Liver (tissue), 9 donors: ENCODE results near the gene CNIH3. TPM values are rescaled to one million over a fixed set of nuclear protein-coding genes. Genes with fewer than 3 reads are reported as not detected.

Experiments
- DNase-seq: peaks from one replicate; pipeline ENCODE4 v3.0.0-alpha.2; 2017; ENCODE audit warnings: low spot score
- H3K27ac ChIP-seq, 2 donors: one replicate each; pipeline ENCODE4 v1.7.0; 2013; ENCODE audit warnings: inconsistent platforms in 2 of 2, low read length in 2 of 2, control low read depth in 1 of 2, low read depth in 1 of 2, mild to moderate bottlenecking in 1 of 2
- H3K27me3 ChIP-seq, 4 donors: one replicate each; pipeline versions ENCODE4 v1.6.1 to v1.7.0; 2013; ENCODE audit warnings: low read length in 3 of 4, inconsistent platforms in 1 of 4, mild to moderate bottlenecking in 1 of 4, moderate library complexity in 1 of 4; ENCODE audit not compliant: control insufficient read depth in 4 of 4, insufficient read depth in 4 of 4
- H3K36me3 ChIP-seq, 4 donors: one replicate each; pipeline versions ENCODE4 v1.6.1 to v1.7.0; 2013; ENCODE audit warnings: low read length in 3 of 4, mild to moderate bottlenecking in 3 of 4, low read depth in 1 of 4, moderate library complexity in 1 of 4; ENCODE audit not compliant: control insufficient read depth in 4 of 4, insufficient read depth in 3 of 4
- H3K4me1 ChIP-seq, 4 donors: one replicate each; pipeline versions ENCODE4 v1.6.1 to v1.7.0; 2013; ENCODE audit warnings: low read length in 3 of 4, mild to moderate bottlenecking in 3 of 4, moderate library complexity in 1 of 4; ENCODE audit not compliant: control insufficient read depth in 4 of 4, insufficient read depth in 4 of 4
- H3K4me3 ChIP-seq, 3 donors: one replicate each; pipeline versions ENCODE4 v1.6.1 to v1.7.0; 2013; ENCODE audit warnings: low read length in 3 of 3, control low read depth in 1 of 3, low read depth in 1 of 3, mild to moderate bottlenecking in 1 of 3
- H3K9ac ChIP-seq, 2 donors: one replicate each; pipeline ENCODE4 v1.7.0; 2013; ENCODE audit warnings: low read length in 2 of 2, mild to moderate bottlenecking in 2 of 2, moderate library complexity in 2 of 2, control low read depth in 1 of 2, low read depth in 1 of 2
- H3K9me3 ChIP-seq, 4 donors: one replicate each; pipeline versions ENCODE4 v1.6.1 to v1.7.0; 2013; ENCODE audit warnings: low read length in 3 of 4; ENCODE audit not compliant: control insufficient read depth in 4 of 4
- EGR1 ChIP-seq, 2 donors: IDR thresholded peaks; 2 replicates each; pipeline ENCODE4 v1.6.1; 2016 to 2018; ENCODE audit warnings: antibody characterized with exemption in 2 of 2, low read depth in 2 of 2
- FOXA1 ChIP-seq: IDR thresholded peaks from 2 replicates; pipeline ENCODE4 v1.6.1; 2016; ENCODE audit warnings: antibody characterized with exemption
- FOXA2 ChIP-seq: IDR thresholded peaks from 2 replicates; pipeline ENCODE4 v1.6.1; 2016; ENCODE audit warnings: antibody characterized with exemption
- GABPA ChIP-seq, 2 donors: IDR thresholded peaks in 1 of 2; conservative IDR thresholded peaks in 1 of 2; 2 replicates each; pipeline ENCODE4 v1.6.1; 2016; ENCODE audit warnings: antibody characterized with exemption in 2 of 2, mild to moderate bottlenecking in 1 of 2, moderate library complexity in 1 of 2
- HNF4A ChIP-seq, 2 donors: conservative IDR thresholded peaks; 2 replicates each; pipeline ENCODE4 v1.6.1; 2016; ENCODE audit warnings: antibody characterized with exemption in 2 of 2, mild to moderate bottlenecking in 2 of 2
- HNF4G ChIP-seq: IDR thresholded peaks from 2 replicates; pipeline ENCODE4 v1.6.1; 2016; ENCODE audit warnings: antibody characterized with exemption
- JUND ChIP-seq, 2 donors: IDR thresholded peaks; 2 replicates each; pipeline ENCODE4 v1.6.1; 2016; ENCODE audit warnings: antibody characterized with exemption in 2 of 2
- NR2F2 ChIP-seq: IDR thresholded peaks from 2 replicates; pipeline ENCODE4 v1.6.1; 2016; ENCODE audit warnings: antibody characterized with exemption
- RAD21 ChIP-seq, 2 donors: IDR thresholded peaks; 2 replicates each; pipeline ENCODE4 v1.6.1; 2016; ENCODE audit warnings: antibody characterized with exemption in 2 of 2, mild to moderate bottlenecking in 2 of 2
- RXRA ChIP-seq, 2 donors: IDR thresholded peaks; 2 replicates each; pipeline ENCODE4 v1.6.1; 2017 to 2018; ENCODE audit warnings: antibody characterized with exemption in 2 of 2, mild to moderate bottlenecking in 1 of 2
- SP1 ChIP-seq: IDR thresholded peaks from 2 replicates; pipeline ENCODE4 v1.6.1; 2018; ENCODE audit warnings: antibody characterized with exemption, mild to moderate bottlenecking
- TAF1 ChIP-seq: conservative IDR thresholded peaks from 2 replicates; pipeline ENCODE4 v1.6.1; 2016; ENCODE audit warnings: antibody characterized with exemption, mild to moderate bottlenecking
- YY1 ChIP-seq: IDR thresholded peaks from 2 replicates; pipeline ENCODE4 v1.6.1; 2016; ENCODE audit warnings: antibody characterized with exemption, mild to moderate bottlenecking
- WGBS: extraction: QIAGEN DNeasy Blood & Tissue Kit; methylation state at CpG from one replicate; pipeline ENCODE4 v1.1.7; 2013; 5-methylcytosine and 5-hydroxymethylcytosine counted together
- polyA plus RNA-seq, 2 donors: library from polyadenylated mRNA; stranded (reverse) in 1 of 2; unstranded in 1 of 2; fragments of 200-250 nt in 1 of 2; fragments of >200 nt in 1 of 2; fragmentation: Nextera tagmentation in 1 of 2; extraction: Ambion mirVana in 1 of 2; gene quantifications; one replicate each; pipeline versions ENCODE4 v1.2.1 to v1.2.3, GENCODE V29; 2013 to 2015
- total RNA-seq, 2 donors: library from RNA; depleted of rRNA; stranded (reverse); fragments of >200 nt; gene quantifications; one replicate each; pipeline ENCODE4 v1.2.3, GENCODE V29; 2014
- TF ChIP-seq, protein P1 (sequence below): IDR thresholded peaks from 2 replicates; pipeline ENCODE4 v1.6.1; 2016; ENCODE audit warnings: antibody characterized with exemption, mild to moderate bottlenecking
- TF ChIP-seq, protein P2 (sequence below): IDR thresholded peaks from 2 replicates; pipeline ENCODE4 v1.6.1; 2016; ENCODE audit warnings: antibody characterized with exemption
- TF ChIP-seq, protein P3 (sequence below): IDR thresholded peaks from 2 replicates; pipeline ENCODE4 v1.6.1; 2016; ENCODE audit warnings: antibody characterized with exemption
- TF ChIP-seq, protein P4 (sequence below): fragments of 150-350 bp; IDR thresholded peaks from 2 replicates; pipeline ENCODE4 v1.5.1; 2017; ENCODE audit warnings: improper control_type of control experiment, low read depth, low read length; ENCODE audit not compliant: missing input control
- TF ChIP-seq, protein P5 (sequence below): IDR thresholded peaks from 2 replicates; pipeline ENCODE4 v1.6.1; 2016; ENCODE audit warnings: antibody characterized with exemption
- donor health status: healthy.
- donor health status: healthy.
- donor health status: healthy.
- donor health status: healthy.
- donor health status: healthy.

CNIH3 gene
- total and polyA plus RNA-seq, 4 donors, result 0.39 to 1.0 (median 0.93) TPM

DNA sequence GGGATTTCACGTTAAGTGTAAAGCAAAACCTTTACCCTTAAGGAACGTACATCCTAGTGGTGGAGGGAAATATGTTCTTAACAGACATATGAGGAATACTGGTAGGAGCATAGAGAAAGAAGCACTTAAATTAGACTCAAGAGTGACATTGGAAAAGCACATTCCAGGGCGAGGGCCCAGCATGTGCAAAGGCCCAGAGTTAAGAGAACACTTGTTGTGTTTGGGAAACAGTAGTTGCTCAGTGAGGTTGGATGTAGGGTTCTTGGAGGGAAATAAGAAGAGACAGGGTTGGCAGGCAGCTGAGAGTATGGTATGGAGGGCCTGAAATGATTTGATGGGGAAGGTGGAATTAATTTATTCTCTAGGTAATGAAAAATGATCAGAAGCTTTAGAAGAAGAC lies 115.5 kb downstream of the CNIH3 start:
- no peak for DNase-seq
- H3K9ac ChIP-seq, result no peak overlapping the region
- TF ChIP-seq HNF4A (conservative IDR thresholded peaks at IDR 0.05), result no peak
- no peak for TF ChIP-seq YY1
- no peak for TF ChIP-seq SP1
- TF ChIP-seq, protein P1, sequence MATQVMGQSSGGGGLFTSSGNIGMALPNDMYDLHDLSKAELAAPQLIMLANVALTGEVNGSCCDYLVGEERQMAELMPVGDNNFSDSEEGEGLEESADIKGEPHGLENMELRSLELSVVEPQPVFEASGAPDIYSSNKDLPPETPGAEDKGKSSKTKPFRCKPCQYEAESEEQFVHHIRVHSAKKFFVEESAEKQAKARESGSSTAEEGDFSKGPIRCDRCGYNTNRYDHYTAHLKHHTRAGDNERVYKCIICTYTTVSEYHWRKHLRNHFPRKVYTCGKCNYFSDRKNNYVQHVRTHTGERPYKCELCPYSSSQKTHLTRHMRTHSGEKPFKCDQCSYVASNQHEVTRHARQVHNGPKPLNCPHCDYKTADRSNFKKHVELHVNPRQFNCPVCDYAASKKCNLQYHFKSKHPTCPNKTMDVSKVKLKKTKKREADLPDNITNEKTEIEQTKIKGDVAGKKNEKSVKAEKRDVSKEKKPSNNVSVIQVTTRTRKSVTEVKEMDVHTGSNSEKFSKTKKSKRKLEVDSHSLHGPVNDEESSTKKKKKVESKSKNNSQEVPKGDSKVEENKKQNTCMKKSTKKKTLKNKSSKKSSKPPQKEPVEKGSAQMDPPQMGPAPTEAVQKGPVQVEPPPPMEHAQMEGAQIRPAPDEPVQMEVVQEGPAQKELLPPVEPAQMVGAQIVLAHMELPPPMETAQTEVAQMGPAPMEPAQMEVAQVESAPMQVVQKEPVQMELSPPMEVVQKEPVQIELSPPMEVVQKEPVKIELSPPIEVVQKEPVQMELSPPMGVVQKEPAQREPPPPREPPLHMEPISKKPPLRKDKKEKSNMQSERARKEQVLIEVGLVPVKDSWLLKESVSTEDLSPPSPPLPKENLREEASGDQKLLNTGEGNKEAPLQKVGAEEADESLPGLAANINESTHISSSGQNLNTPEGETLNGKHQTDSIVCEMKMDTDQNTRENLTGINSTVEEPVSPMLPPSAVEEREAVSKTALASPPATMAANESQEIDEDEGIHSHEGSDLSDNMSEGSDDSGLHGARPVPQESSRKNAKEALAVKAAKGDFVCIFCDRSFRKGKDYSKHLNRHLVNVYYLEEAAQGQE, result no peak
- TF ChIP-seq, protein P2, sequence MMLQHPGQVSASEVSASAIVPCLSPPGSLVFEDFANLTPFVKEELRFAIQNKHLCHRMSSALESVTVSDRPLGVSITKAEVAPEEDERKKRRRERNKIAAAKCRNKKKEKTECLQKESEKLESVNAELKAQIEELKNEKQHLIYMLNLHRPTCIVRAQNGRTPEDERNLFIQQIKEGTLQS, result no peak
- TF ChIP-seq JUND (IDR thresholded peaks at IDR 0.05), result no peak
- TF ChIP-seq, protein P3, sequence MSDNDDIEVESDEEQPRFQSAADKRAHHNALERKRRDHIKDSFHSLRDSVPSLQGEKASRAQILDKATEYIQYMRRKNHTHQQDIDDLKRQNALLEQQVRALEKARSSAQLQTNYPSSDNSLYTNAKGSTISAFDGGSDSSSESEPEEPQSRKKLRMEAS, result no peak
- TF ChIP-seq RAD21 (IDR thresholded peaks at IDR 0.05), result no peak
- TF ChIP-seq TAF1, result no peak
- TF ChIP-seq, protein P4, sequence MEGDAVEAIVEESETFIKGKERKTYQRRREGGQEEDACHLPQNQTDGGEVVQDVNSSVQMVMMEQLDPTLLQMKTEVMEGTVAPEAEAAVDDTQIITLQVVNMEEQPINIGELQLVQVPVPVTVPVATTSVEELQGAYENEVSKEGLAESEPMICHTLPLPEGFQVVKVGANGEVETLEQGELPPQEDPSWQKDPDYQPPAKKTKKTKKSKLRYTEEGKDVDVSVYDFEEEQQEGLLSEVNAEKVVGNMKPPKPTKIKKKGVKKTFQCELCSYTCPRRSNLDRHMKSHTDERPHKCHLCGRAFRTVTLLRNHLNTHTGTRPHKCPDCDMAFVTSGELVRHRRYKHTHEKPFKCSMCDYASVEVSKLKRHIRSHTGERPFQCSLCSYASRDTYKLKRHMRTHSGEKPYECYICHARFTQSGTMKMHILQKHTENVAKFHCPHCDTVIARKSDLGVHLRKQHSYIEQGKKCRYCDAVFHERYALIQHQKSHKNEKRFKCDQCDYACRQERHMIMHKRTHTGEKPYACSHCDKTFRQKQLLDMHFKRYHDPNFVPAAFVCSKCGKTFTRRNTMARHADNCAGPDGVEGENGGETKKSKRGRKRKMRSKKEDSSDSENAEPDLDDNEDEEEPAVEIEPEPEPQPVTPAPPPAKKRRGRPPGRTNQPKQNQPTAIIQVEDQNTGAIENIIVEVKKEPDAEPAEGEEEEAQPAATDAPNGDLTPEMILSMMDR, result no peak
- TF ChIP-seq RXRA (IDR thresholded peaks at IDR 0.05), result no peak
- TF ChIP-seq, protein P5, sequence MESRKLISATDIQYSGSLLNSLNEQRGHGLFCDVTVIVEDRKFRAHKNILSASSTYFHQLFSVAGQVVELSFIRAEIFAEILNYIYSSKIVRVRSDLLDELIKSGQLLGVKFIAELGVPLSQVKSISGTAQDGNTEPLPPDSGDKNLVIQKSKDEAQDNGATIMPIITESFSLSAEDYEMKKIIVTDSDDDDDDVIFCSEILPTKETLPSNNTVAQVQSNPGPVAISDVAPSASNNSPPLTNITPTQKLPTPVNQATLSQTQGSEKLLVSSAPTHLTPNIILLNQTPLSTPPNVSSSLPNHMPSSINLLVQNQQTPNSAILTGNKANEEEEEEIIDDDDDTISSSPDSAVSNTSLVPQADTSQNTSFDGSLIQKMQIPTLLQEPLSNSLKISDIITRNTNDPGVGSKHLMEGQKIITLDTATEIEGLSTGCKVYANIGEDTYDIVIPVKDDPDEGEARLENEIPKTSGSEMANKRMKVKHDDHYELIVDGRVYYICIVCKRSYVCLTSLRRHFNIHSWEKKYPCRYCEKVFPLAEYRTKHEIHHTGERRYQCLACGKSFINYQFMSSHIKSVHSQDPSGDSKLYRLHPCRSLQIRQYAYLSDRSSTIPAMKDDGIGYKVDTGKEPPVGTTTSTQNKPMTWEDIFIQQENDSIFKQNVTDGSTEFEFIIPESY, result no peak
- H3K4me1 ChIP-seq, result peaks cover 2 to 32% (median 11%) of the 10 kb centered on the region in 4 donors
- peak overlapping the region; percentile 69 to 80 for H3K27ac ChIP-seq
- H3K9me3 ChIP-seq, result no peaks in the 10 kb centered on the region
- no peaks in the 10 kb centered on the region for H3K36me3 ChIP-seq
- WGBS, result 61% methylated on average over 3 of the region's 3 CpGs
- H3K4me3 ChIP-seq, result no peak overlapping the region
- H3K27me3 ChIP-seq, result no peaks in the 10 kb centered on the region

DNA sequence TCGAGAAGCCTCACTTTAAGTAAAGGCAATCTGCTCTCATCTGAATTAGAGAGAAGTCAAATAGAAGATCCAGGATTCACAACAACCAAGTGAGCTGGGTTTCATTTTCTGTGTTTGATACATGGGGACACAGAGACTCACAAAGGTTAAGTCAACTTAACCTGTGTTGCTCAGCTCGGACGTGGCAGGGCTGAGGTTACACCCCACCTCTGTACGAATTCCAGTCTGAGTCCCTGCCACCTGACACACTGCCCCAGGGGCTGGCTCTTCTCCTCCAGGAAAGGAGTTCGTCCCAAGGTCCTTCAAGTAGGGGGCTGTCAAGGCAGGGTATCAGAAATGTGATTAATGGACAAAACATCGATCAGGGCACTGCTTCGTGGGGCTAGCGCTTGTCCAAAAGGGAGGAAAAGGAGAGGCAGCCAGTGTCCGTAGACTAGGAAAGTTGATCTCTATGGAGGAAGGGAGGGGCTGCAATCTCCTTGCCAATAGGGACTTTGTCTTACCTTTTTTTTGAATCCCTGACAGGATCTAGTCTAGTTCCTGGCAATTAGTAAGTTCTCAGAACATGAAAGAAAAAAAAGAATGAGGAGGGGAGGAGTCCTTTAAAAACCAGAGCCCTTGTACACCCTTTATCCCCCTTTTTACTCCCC lies 116.4 kb downstream of the CNIH3 start:
- H3K4me3 ChIP-seq, result no peak overlapping the region
- no peaks in the 10 kb centered on the region for H3K27me3 ChIP-seq
- H3K4me1 ChIP-seq, result peaks cover 2 to 32% (median 11%) of the 10 kb centered on the region in 4 donors
- WGBS, result 33% methylated on average over 9 of the region's 9 CpGs
- peak overlapping the region; percentile 69 to 80 for H3K27ac ChIP-seq
- H3K36me3 ChIP-seq, result no peaks in the 10 kb centered on the region
- peak overlapping the region in 1 of 2 donors; percentile 51 for H3K9ac ChIP-seq
- H3K9me3 ChIP-seq, result no peaks in the 10 kb centered on the region
- DNase-seq, result peak; percentile 58
- TF ChIP-seq, protein P1, result peak; percentile 83
- TF ChIP-seq HNF4G (peak; percentile 29), EGR1 (IDR thresholded peaks at IDR 0.05; ENCODE audit: low read depth in 2 of 2) (no peak), RAD21 (IDR thresholded peaks at IDR 0.05) (peak in 1 of 2 donors; percentile 27), GABPA (IDR thresholded peaks at IDR 0.05 in 1 of 2, conservative IDR thresholded peaks at IDR 0.05 in 1 of 2) (no peak), JUND (IDR thresholded peaks at IDR 0.05) (peak in 1 of 2 donors; percentile 55), HNF4A (conservative IDR thresholded peaks at IDR 0.05) (peak; percentile 74 to 88), FOXA1 (no peak), NR2F2 (peak; percentile 91), FOXA2 (no peak), RXRA (IDR thresholded peaks at IDR 0.05) (peak; percentile 75 to 88)
- TF ChIP-seq, protein P3, result no peak
- TF ChIP-seq, protein P2, result peak; percentile 45
